NCI-H460 (cell line): ENCODE results near the gene RPAP3. TPM values are rescaled to one million over a fixed set of nuclear protein-coding genes. Genes with fewer than 3 reads are reported as not detected.

Experiments used
- DNase-seq: peaks from one replicate; pipeline ENCODE4 v3.0.0-alpha.2; 2016; ENCODE audit warnings: low read depth; ENCODE audit errors: extremely low read depth
- total RNA-seq: library from RNA; depleted of rRNA; stranded (reverse); fragments of >200 nt; shearing (Covaris generic); gene quantifications from 2 replicates; pipeline ENCODE4 v1.2.3, GENCODE V29; 2014

Gene RPAP3
- total RNA-seq, 1 experiment from 2014 or later, result 43.7 TPM

- no peak for DNase-seq
Observed at GRCh38 chr12:47722941-47723631, 17.3 kb upstream of the RPAP3 start.

- DNase-seq, result no peak
Observed at GRCh38 chr12:47722136-47722834, 16.5 kb upstream of the RPAP3 start.

GRCh38 chr12:47721431-47721973 lies 15.7 kb upstream of the RPAP3 start:
- DNase-seq, result no peak

- DNase-seq, result no peak
Observed at GRCh38 chr12:47718531-47718930, 12.7 kb upstream of the RPAP3 start.

GRCh38 chr12:47717443-47718193 lies 11.8 kb upstream of the RPAP3 start:
- DNase-seq, result peak; percentile 73

DNA sequence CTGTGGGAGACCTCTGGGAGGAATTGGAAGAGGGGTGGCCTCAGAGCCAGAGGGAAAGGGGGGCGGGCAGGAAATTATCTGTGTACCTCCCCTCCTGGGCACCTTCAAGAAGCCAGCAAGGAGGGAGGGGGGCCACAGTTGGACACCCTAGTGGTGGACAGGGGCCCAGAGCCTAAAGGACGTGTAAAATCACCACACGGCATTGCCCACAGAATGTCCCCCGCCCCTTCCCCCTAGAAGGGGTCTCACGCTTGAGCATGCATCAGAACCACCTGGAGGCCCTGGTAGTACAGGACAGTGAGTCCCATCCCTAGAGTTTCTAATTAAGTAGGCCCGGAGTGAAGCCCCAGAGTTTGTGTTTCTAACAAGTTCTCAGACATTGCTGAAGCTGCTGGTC lies 11.2 kb upstream of the RPAP3 start:
- DNase-seq, result no peak

- no peak for DNase-seq
Observed at GRCh38 chr12:47715877-47716548, 10.2 kb upstream of the RPAP3 start.

DNA sequence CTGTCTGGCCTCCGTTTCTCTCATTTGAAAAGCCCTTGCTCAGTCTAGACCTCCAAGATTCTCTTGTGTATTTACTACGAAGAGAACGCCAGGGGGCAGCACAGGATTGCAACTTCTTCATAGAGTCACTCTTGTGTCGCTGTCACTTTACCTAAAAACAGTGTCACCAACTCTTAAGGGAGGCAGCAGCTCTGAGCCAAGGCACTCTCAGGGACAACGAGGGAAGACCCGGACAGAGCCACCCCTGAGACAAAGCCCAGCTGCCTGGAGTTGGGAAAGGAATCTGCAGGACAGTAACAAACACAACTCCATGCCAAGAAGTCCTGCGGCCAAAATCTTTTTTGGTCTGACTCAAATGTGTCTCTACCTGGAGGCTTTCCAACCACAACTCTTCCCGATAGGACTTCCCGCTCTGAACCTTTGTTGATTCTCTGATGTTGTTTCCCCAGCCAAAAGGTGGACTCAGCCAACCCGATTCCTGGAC lies 9.6 kb upstream of the RPAP3 start:
- DNase-seq, result peak; percentile 80

DNA sequence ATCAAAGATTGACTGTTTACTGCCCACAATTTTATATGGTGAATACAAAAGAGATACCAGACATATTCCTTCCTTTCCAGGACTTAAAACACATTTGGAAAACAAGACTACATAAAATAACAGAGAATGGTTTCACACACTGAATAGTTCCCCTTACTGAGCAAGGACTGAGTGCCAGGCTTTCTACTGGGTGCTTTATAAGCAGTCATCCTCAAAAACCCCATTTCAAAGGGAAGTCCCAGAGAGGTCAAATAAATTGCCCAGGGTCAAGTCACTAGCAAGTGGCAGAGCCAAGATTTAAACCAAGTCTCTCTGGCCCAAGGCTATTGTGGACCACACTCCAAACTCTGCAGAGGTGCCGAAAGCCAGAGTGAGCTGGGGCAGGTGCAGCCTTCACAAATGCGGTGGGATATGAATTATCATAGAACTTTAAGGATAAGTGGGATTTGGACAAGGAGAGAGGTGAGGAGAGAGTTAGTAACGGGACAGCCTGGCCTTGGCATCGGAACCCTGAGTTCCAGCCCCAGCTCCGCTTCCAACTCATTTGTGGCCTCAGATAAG lies 9.1 kb upstream of the RPAP3 start:
- no peak for DNase-seq

- no peak for DNase-seq
Observed at GRCh38 chr12:47712171-47712570, 6.3 kb upstream of the RPAP3 start.

DNA sequence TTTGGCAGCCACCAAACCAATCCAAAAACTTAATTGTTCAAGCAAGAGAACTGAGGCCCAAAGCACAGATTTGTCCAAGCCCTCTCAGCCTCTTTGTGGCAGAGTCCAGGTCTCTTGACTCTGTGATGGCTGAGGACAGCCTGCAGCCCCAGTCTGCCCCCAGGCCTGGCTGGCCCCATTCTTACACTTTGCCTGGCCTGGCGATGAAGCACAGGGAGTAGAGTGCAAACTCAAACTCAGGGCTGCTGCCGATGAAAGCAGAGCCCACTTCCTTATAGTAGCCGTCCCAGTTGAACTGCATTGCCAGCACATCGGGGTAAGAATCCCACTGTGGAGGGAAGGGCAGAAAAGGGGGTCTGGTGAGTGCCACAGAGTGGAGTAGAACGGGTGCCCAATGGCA lies 5.6 kb upstream of the RPAP3 start:
- DNase-seq, result no peak

GRCh38 chr12:47710278-47710677 lies 4.4 kb upstream of the RPAP3 start:
- no peak for DNase-seq

DNA sequence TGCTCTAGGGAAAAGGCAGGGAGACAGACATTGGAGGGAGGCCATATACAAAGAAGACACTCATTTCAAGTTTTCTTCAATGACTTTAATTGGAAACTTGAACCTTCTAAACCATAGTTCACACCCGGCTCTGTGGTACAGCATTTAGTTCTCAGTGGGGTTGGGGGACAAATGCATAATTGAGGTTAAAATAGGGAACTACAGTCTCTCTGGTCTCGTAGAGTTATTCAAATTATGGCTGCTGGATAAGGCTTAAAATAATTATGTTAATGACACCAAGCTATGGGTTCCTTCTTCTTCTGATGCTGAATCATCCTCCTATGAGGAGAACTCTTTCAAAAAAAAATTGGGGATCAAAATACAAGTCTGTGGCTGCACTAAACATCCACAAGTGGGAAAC lies 3.8 kb upstream of the RPAP3 start:
- no peak for DNase-seq

- no peak for DNase-seq
Observed at GRCh38 chr12:47709237-47709636, 3.4 kb upstream of the RPAP3 start.

DNA sequence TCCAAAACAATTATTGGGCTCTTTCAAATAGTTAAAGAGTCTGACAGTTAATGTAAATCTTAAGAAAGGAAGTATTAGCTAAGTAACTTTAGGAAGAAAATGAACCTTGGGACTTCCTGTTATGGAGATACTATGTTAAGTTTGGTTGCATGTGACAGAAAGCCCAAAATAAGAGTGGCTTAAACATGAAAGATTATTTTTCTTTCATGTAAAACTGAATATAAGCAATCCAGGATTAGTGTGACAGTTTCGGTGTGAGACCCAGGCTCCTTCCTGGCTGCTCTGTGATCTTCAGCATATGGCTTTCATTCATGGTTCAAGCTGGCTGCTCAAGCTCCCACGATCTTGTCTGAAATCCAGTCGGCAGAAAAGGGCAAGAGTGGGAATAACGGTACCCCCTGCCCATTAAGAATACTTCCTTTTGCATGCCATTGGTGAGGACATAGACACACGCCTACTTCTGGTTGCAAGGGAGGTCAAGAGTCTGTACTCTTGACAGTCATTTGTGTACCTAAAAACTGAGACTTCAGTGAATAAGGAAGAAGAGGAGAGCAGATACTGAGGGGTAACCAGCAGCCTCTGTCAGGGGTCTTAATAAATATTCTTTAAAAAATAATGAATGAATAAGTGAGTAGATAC lies 2.2 kb upstream of the RPAP3 start:
- DNase-seq, result no peak

GRCh38 chr12:47707355-47707754 lies 1.5 kb upstream of the RPAP3 start:
- no peak for DNase-seq

DNA sequence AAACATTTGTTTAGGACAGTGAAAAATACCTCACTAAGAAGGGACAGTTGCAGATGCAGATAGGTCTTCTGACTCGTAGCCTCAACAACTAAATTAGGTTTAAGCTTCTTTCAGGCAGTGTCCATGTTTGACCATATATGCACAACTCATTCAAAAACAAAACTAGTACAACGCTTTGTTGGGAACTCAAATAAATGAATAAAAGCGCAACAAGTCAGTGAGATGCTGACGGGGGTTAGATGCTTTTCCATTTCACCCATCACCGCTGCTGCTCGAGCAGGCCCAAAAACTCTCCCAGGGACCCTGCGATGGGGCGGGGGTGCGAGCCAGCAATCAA lies 633 bp downstream of the RPAP3 start:
- no peak for DNase-seq

GRCh38 chr12:47704719-47705118 lies 1.1 kb downstream of the RPAP3 start:
- no peak for DNase-seq

GRCh38 chr12:47700263-47700662 lies 5.6 kb downstream of the RPAP3 start:
- no peak for DNase-seq

DNA sequence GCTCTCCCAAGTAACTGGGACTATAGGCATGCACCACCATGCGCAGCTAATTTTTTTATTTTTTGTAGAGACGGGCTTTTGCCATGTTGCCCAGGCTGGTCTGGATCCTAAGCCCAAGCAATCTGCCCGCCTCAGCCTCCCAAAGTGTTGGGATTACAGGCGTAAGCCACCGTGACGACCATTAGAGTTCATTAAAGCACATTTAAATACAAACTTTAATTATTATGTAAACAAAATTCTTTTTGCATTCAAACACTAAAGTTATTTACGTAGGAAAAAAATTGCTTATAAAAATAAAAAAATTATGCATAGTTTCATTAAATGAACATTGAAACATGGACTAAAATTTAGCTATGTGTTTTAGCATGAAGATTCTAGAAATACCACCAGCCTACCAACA lies 7.2 kb downstream of the RPAP3 start:
- no peak for DNase-seq
